Neural cell (in vitro differentiated cells): ENCODE data around the gene ANXA2. TPM values are rescaled to one million over a fixed set of nuclear protein-coding genes. Genes with fewer than 3 reads are reported as not detected.

Experiments used
- H2AFZ ChIP-seq: fragments of 200-600, 300-800 bp; sonication (generic), shearing (Covaris generic); 2 replicates; pipeline ENCODE4 v1.6.0; 2014; ENCODE audit warnings: low read depth, mild to moderate bottlenecking, antibody characterized with exemption, low read length, moderate library complexity
- H3F3A ChIP-seq: fragments of 200-600 bp; shearing (Covaris generic); 2 replicates; pipeline ENCODE4 v1.6.1; 2016; ENCODE audit warnings: mild to moderate bottlenecking, moderate library complexity, mixed read lengths, antibody characterized with exemption, low read length; ENCODE audit not compliant: insufficient read depth, poor library complexity, severe bottlenecking
- H3K27ac ChIP-seq: fragments of 200-600, 300-800 bp; sonication (generic), shearing (Covaris generic); 2 replicates; pipeline ENCODE4 v1.5.1; 2014; ENCODE audit warnings: mild to moderate bottlenecking, low read length, moderate library complexity
- H3K27me3 ChIP-seq: fragments of 300-800, 200-600 bp; sonication (generic), shearing (Covaris generic); 2 replicates; pipeline ENCODE4 v1.6.0; 2014; ENCODE audit warnings: mild to moderate bottlenecking, low read depth, low read length, moderate library complexity; ENCODE audit not compliant: insufficient read depth
- H3K36me3 ChIP-seq: fragments of 300-800, 200-600 bp; sonication (generic), shearing (Covaris generic); 2 replicates; pipeline ENCODE4 v1.5.1; 2014; ENCODE audit warnings: mild to moderate bottlenecking, antibody characterized with exemption, low read length, moderate library complexity; ENCODE audit not compliant: insufficient read depth
- H3K4me2 ChIP-seq: fragments of 300-800, 200-600 bp; sonication (generic), shearing (Covaris generic); 2 replicates; pipeline ENCODE4 v1.6.0; 2014; ENCODE audit warnings: mild to moderate bottlenecking, low read length
- H3K4me3 ChIP-seq: fragments of 300-800, 200-600 bp; sonication (generic), shearing (Covaris generic); 2 replicates; pipeline ENCODE4 v1.5.1; 2014; ENCODE audit warnings: mild to moderate bottlenecking, low read length, moderate library complexity
- H3K79me2 ChIP-seq: fragments of 200-600 bp; shearing (Covaris generic); replicated peaks from 2 replicates; pipeline ENCODE4 v1.6.0; 2014; ENCODE audit warnings: mild to moderate bottlenecking, low read length, moderate library complexity; ENCODE audit not compliant: insufficient read depth
- H3K9ac ChIP-seq: fragments of 300-800, 200-600 bp; sonication (generic), shearing (Covaris generic); 2 replicates; pipeline ENCODE4 v1.6.1; 2016; ENCODE audit warnings: mild to moderate bottlenecking, low read length, mixed read lengths
- H3K9me2 ChIP-seq: fragments of 200-600 bp; shearing (Covaris generic); 2 replicates; pipeline ENCODE4 v1.6.1; 2016; ENCODE audit warnings: mild to moderate bottlenecking, low read length, mixed read lengths; ENCODE audit not compliant: insufficient read depth
- H3K9me3 ChIP-seq: fragments of 200-600, 300-800 bp; sonication (generic), shearing (Covaris generic); 2 replicates; pipeline ENCODE4 v1.6.1; 2016; ENCODE audit warnings: mild to moderate bottlenecking, mixed run types, low read length, moderate library complexity, mixed read lengths
- H4K20me1 ChIP-seq: fragments of 200-600 bp; shearing (Covaris generic); 2 replicates; pipeline ENCODE4 v1.6.1; 2016; ENCODE audit warnings: mild to moderate bottlenecking, mixed run types; ENCODE audit not compliant: insufficient read depth
- CTCF ChIP-seq: fragments of 450-650 bp; IDR thresholded peaks from 2 replicates; pipeline ENCODE4 v1.5.1; 2014; ENCODE audit warnings: antibody characterized with exemption, mild to moderate bottlenecking, moderate library complexity; ENCODE audit not compliant: poor library complexity, severe bottlenecking
- EP300 ChIP-seq: fragments of 450-650 bp; conservative IDR thresholded peaks from 2 replicates; pipeline ENCODE4 v1.6.1; 2014; ENCODE audit warnings: antibody characterized with exemption, mild to moderate bottlenecking, moderate library complexity; ENCODE audit not compliant: poor library complexity, severe bottlenecking
- EZH2 ChIP-seq: fragments of 200-600, 300-800 bp; shearing (Covaris generic), sonication (generic); IDR thresholded peaks from 2 replicates; pipeline ENCODE4 v1.6.1; 2014; ENCODE audit warnings: antibody characterized with exemption, low read length, borderline replicate concordance, mild to moderate bottlenecking; ENCODE audit not compliant: insufficient read depth, poor library complexity, severe bottlenecking
- MXI1 ChIP-seq: fragments of 450-650 bp; conservative IDR thresholded peaks from 2 replicates; pipeline ENCODE4 v1.6.1; 2014; ENCODE audit warnings: antibody characterized with exemption, mild to moderate bottlenecking; ENCODE audit not compliant: poor library complexity, severe bottlenecking
- POLR2AphosphoS5 ChIP-seq: IDR thresholded peaks from 2 replicates; pipeline ENCODE4 v1.6.1; 2012
- RAD21 ChIP-seq: fragments of 450-650 bp; conservative IDR thresholded peaks from 2 replicates; pipeline ENCODE4 v1.6.1; 2014; ENCODE audit warnings: antibody characterized with exemption, mild to moderate bottlenecking, moderate library complexity
- REST ChIP-seq: IDR thresholded peaks from 2 replicates; pipeline ENCODE4 v1.6.1; 2012; ENCODE audit warnings: borderline replicate concordance
- SMC3 ChIP-seq: fragments of 450-650 bp; conservative IDR thresholded peaks from 2 replicates; pipeline ENCODE4 v1.6.1; 2014; ENCODE audit warnings: antibody characterized with exemption, mild to moderate bottlenecking, moderate library complexity; ENCODE audit not compliant: poor library complexity
- TAF1 ChIP-seq: IDR thresholded peaks from 2 replicates; pipeline ENCODE4 v1.6.1; 2012; ENCODE audit warnings: low read depth
- polyA plus RNA-seq: library from polyadenylated mRNA; depleted of rRNA; stranded (reverse); fragments of >200 nt; gene quantifications from 2 replicates; pipeline ENCODE4 v1.2.3, GENCODE V29; 2014
- small RNA-seq, 3 experiments: library from RNA; depleted of rRNA; stranded (forward); fragments of <200 nt; gene quantifications; one replicate each; pipeline ENCODE3, GENCODE V24; 2012

Gene ANXA2
- polyA plus RNA-seq, 1 donor from 2014 or later: 6.2 TPM

- Histone ChIP-seq H3K9ac (no peak overlapping the region), H3K9me2 (no peaks in the 10 kb centered on the region), H3K79me2 (no peaks in the 10 kb centered on the region), H3K4me3 (no peak overlapping the region), H3K36me3 (no peaks in the 10 kb centered on the region), H3K4me2 (no peak overlapping the region), H3K9me3 (no peaks in the 10 kb centered on the region), H3F3A (no peaks in the 10 kb centered on the region), H4K20me1 (no peaks in the 10 kb centered on the region), H2AFZ (no peak overlapping the region), H3K27me3 (no peaks in the 10 kb centered on the region), H3K27ac (no peak overlapping the region)
- TF ChIP-seq EZH2: no peak
- no peak for TF ChIP-seq POLR2AphosphoS5
- no peak for TF ChIP-seq RAD21
- TF ChIP-seq CTCF: no peak
- TF ChIP-seq REST: no peak
- no peak for TF ChIP-seq EP300
- no peak for TF ChIP-seq MXI1
- no peak for TF ChIP-seq TAF1
- TF ChIP-seq SMC3: no peak
These were observed 98.2 kb downstream of the ANXA2 start for GRCh38 chr15:60299452-60300047.

Small RNA genes lying within 50 kb of the gene (small RNA-seq; reads per million reads assigned to genes)
- 0 reads per million in 3 experiments for gene AC087385.3

Other genes with a start within 250 kb of the ANXA2 start
- 29.8 and 34.0 TPM in 2 replicates for gene ICE2, start 81.2 kb upstream of the ANXA2 start, polyA plus RNA-seq